Keratinocyte (primary cell): ENCODE data around the gene ITCH.
"Not testable (repeated sequence)": the region's sequence is repeated elsewhere in the genome, so short reads cannot be mapped to it uniquely, and the experiment has no call there.

Experiments used
- EZH2 ChIP-seq: IDR thresholded peaks from one replicate; pipeline ENCODE4 v1.6.1; 2012; ENCODE audit warnings: inconsistent platforms, mild to moderate bottlenecking, low read length, moderate library complexity
- TF ChIP-seq, protein P1 (sequence below), 3 experiments: IDR thresholded peaks in 1 of 3; conservative IDR thresholded peaks in 1 of 3; optimal IDR thresholded peaks in 1 of 3; 2 replicates in 2 of 3; 3 replicates in 1 of 3; pipeline versions ENCODE3 to v1.5.1; 2011; ENCODE audit warnings: low read length in 3 of 3, mild to moderate bottlenecking in 3 of 3, moderate library complexity in 2 of 3, control low read depth in 1 of 3, inconsistent platforms in 1 of 3; ENCODE audit not compliant: insufficient read depth in 2 of 3; ENCODE audit errors: extremely low read depth in 1 of 3

DNA sequence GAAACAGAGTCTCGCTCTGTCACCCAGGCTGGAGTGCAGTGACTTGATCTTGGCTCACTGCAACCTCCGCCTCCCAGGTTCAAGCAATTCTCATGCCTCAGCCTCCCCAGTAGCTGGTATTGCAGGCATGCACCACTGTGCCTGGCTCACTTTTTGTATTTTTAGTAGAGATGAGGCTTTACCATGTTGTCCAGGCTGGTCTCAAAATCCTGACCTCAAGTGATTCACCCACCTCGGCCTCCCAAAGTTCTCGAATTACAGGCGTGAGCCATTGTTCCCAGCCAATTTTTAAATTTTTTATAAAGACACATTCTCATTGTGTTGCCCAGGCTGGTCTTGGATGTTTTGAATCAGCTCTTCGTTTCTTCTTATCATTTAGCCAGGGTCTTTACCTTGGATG, 37.7 kb downstream of the ITCH start:
- TF ChIP-seq, protein P1, sequence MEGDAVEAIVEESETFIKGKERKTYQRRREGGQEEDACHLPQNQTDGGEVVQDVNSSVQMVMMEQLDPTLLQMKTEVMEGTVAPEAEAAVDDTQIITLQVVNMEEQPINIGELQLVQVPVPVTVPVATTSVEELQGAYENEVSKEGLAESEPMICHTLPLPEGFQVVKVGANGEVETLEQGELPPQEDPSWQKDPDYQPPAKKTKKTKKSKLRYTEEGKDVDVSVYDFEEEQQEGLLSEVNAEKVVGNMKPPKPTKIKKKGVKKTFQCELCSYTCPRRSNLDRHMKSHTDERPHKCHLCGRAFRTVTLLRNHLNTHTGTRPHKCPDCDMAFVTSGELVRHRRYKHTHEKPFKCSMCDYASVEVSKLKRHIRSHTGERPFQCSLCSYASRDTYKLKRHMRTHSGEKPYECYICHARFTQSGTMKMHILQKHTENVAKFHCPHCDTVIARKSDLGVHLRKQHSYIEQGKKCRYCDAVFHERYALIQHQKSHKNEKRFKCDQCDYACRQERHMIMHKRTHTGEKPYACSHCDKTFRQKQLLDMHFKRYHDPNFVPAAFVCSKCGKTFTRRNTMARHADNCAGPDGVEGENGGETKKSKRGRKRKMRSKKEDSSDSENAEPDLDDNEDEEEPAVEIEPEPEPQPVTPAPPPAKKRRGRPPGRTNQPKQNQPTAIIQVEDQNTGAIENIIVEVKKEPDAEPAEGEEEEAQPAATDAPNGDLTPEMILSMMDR (optimal IDR thresholded peaks at IDR 0.05 in 1 of 3, IDR thresholded peaks at IDR 0.05 in 1 of 3, conservative IDR thresholded peaks at IDR 0.05 in 1 of 3; ENCODE audit: extremely low read depth in 1 of 3, insufficient read depth in 2 of 3, low read length in 3 of 3), result not testable (repeated sequence)
- TF ChIP-seq EZH2, result not testable (repeated sequence)
